ENCODE measurements around the gene OR8D1.
"Not testable (repeated sequence)": the region's sequence is repeated elsewhere in the genome, so short reads cannot be mapped to it uniquely, and the experiment has no call there.

OR8D1 gene

GRCh38 chr11:124285610-124286344 is 28.0 kb downstream of the OR8D1 start:
- no peak for DNase-seq (ENCODE audit: low read depth)

DNA sequence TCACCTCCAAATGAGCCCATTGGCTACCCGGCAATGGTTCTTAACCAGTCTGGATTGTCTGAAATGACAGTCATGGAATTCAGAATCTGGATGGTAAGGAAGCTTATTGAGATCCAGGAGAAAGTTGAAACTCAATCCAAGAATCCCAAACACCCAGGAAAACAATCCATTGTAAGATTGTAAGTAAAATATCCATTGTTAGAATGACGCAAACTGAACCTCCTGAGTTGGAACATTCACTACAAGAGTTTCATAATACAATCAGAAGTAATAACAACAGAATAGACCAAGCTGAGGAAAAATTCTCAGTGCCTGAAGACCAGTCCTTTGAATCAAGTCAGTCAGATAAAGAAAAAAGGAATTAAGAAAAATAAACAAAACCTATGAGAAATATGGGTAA is 35.5 kb downstream of the OR8D1 start:
- no peak for DNase-seq (ENCODE audit: low read depth)

- no peak for DNase-seq (ENCODE audit: low read depth)
Observed at GRCh38 chr11:124277804-124278203, 35.9 kb downstream of the OR8D1 start.

- DNase-seq (ENCODE audit: low read depth), result no peak
Observed at GRCh38 chr11:124277207-124277606, 36.5 kb downstream of the OR8D1 start.

- no peak for DNase-seq (ENCODE audit: low read depth)
Observed at GRCh38 chr11:124276081-124276480, 37.7 kb downstream of the OR8D1 start.

- no peak for DNase-seq (ENCODE audit: low read depth)
Observed at GRCh38 chr11:124274000-124274399, 39.7 kb downstream of the OR8D1 start.

DNA sequence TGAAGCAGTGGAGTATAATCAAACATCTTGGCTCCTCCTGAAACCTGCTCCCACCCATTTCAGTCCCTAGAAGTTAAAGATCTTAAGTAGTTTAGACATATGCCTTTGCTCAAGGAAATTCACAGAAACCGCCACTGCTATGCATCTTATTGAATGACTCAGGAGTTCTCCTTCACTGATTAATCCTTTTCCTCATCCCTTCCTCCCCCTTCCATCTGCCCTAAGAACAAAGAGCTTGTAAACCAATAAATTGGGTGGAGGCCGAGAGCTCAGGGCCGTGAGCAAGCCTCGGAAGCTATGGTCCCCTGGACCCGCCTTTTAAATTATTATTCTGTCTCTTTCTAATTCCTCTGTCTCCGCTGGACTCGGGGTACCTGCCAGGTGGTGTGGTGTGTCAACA is 42.9 kb downstream of the OR8D1 start:
- not testable (repeated sequence) for DNase-seq (ENCODE audit: low read depth)

DNA sequence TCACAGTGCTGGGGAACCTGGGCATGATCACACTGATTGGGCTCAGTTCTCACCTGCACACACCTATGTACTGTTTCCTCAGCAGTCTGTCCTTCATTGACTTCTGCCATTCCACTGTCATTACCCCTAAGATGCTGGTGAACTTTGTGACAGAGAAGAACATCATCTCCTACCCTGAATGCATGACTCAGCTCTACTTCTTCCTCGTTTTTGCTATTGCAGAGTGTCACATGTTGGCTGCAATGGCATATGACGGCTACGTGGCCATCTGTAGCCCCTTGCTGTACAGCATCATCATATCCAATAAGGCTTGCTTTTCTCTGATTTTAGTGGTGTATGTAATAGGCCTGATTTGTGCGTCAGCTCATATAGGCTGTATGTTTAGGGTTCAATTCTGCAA is 48.7 kb downstream of the OR8D1 start:
- DNase-seq (ENCODE audit: low read depth), result not testable (repeated sequence)

- no peak for DNase-seq (ENCODE audit: low read depth)
Observed at GRCh38 chr11:124256076-124256475, 57.7 kb downstream of the OR8D1 start, which contains the start of gene OR8G5. Gene OR8G5 (plus strand): TSS chr11:124256376. CDS start chr11:124264932, 8,556 bp downstream.

Measured in stimulated activated CD8-positive, alpha-beta memory T cell treated with anti-CD3 and anti-CD28 coated beads, Interleukin-4, amount 100 ng/mL, for 24 hours (primary cell).